Ascending aorta (tissue), 2 donors: Measurements from ENCODE around the gene INPP5A. TPM values are rescaled to one million over a fixed set of nuclear protein-coding genes. Genes with fewer than 3 reads are reported as not detected.
"Not testable (repeated sequence)": the region's sequence is repeated elsewhere in the genome, so short reads cannot be mapped to it uniquely, and the experiment has no call there.

Experiments used
- DNase-seq, 2 donors: peaks; one replicate each; pipeline ENCODE4 v3.0.0-alpha.2; 2019; ENCODE audit warnings: low spot score in 2 of 2
- H3K27ac ChIP-seq, 2 donors: fragments of 200-600 bp; sonication (generic); one replicate each; pipeline ENCODE4 v1.5.1; 2016 to 2017; ENCODE audit warnings: mild to moderate bottlenecking in 1 of 2
- H3K27me3 ChIP-seq: fragments of 200-600 bp; sonication (generic); one replicate; pipeline ENCODE4 v1.5.1; 2017
- H3K36me3 ChIP-seq, 2 donors: fragments of 200-600 bp; sonication (generic); one replicate each; pipeline ENCODE4 v1.5.1; 2016
- H3K4me1 ChIP-seq, 2 donors: fragments of 200-600 bp; sonication (generic); one replicate each; pipeline ENCODE4 v1.5.1; 2016 to 2017; ENCODE audit warnings: mild to moderate bottlenecking in 1 of 2
- H3K4me3 ChIP-seq, 2 donors: fragments of 200-600 bp; sonication (generic); one replicate each; pipeline ENCODE4 v1.5.1; 2016 to 2017; ENCODE audit warnings: mild to moderate bottlenecking in 1 of 2
- H3K9me3 ChIP-seq, 2 donors: fragments of 200-600 bp; sonication (generic); one replicate each; pipeline ENCODE4 v1.5.1; 2016
- CTCF ChIP-seq, 3 experiments: fragments of 200-600 bp in 2 of 3; fragments of 450-650 bp in 1 of 3; sonication (generic) in 2 of 3; IDR thresholded peaks; one replicate each; pipeline ENCODE4 v1.5.1; 2016 to 2019; ENCODE audit warnings: antibody characterized with exemption in 3 of 3, mild to moderate bottlenecking in 1 of 3, moderate library complexity in 1 of 3
- intact Hi-C: fragments of 100-400 bp; cut with DNase I; formaldehyde crosslinking; loops from one replicate; pipeline ENCODE4 v1.15.1; 2023
- total RNA-seq: library from RNA; depleted of rRNA; stranded (reverse); fragments of >200 nt; gene quantifications from one replicate; pipeline ENCODE4 v1.1.0, GENCODE V29; 2016

Gene INPP5A
- total RNA-seq, 1 donor from 2014 or later, result 81.2 TPM

GRCh38 chr10:132704008-132704814 is 166.6 kb downstream of the INPP5A start:
- H3K4me3 ChIP-seq, result no peak overlapping the region
- H3K9me3 ChIP-seq, result peaks cover 6 to 7% of the 10 kb centered on the region in 2 donors
- H3K36me3 ChIP-seq, result peaks cover 16 to 31% of the 10 kb centered on the region in 2 donors
- H3K27ac ChIP-seq, result no peak overlapping the region
- peak in 1 of 2 donors; percentile 56 for DNase-seq
- intact Hi-C loops, result no loop called here
- no peaks in the 10 kb centered on the region for H3K27me3 ChIP-seq
- no peaks in the 10 kb centered on the region for H3K4me1 ChIP-seq
- TF ChIP-seq CTCF (IDR thresholded peaks at IDR 0.05), result no peak

GRCh38 chr10:132704815-132705064 is 167.2 kb downstream of the INPP5A start:
- H3K4me1 ChIP-seq, H3K27ac ChIP-seq, DNase-seq, H3K4me3 ChIP-seq, H3K27me3 ChIP-seq, intact Hi-C loops, H3K9me3 ChIP-seq: not testable (repeated sequence)
- peaks cover 19 to 33% of the 10 kb centered on the region in 2 donors for H3K36me3 ChIP-seq

GRCh38 chr10:132705173-132705572 is 167.6 kb downstream of the INPP5A start:
- no peak overlapping the region for H3K27ac ChIP-seq
- H3K9me3 ChIP-seq, result peaks cover 6 to 7% of the 10 kb centered on the region in 2 donors
- H3K4me3 ChIP-seq, result no peak overlapping the region
- intact Hi-C loops, result no loop called here
- H3K4me1 ChIP-seq, result no peaks in the 10 kb centered on the region
- peak in 1 of 2 donors; percentile 44 for DNase-seq
- no peak for TF ChIP-seq CTCF (IDR thresholded peaks at IDR 0.05)
- peaks cover 19 to 38% of the 10 kb centered on the region in 2 donors for H3K36me3 ChIP-seq
- no peaks in the 10 kb centered on the region for H3K27me3 ChIP-seq

- peaks cover 6 to 7% of the 10 kb centered on the region in 2 donors for H3K9me3 ChIP-seq
- H3K27me3 ChIP-seq, result no peaks in the 10 kb centered on the region
- H3K36me3 ChIP-seq, result peaks cover 22 to 45% of the 10 kb centered on the region in 2 donors
- H3K4me1 ChIP-seq, result no peaks in the 10 kb centered on the region
- H3K4me3 ChIP-seq, result no peak overlapping the region
- DNase-seq, result no peak
- TF ChIP-seq CTCF (IDR thresholded peaks at IDR 0.05), result no peak
- intact Hi-C loops, result no loop called here
- H3K27ac ChIP-seq, result no peak overlapping the region
Observed at GRCh38 chr10:132705943-132706342, 168.4 kb downstream of the INPP5A start.

GRCh38 chr10:132706701-132707100 is 169.1 kb downstream of the INPP5A start:
- H3K4me1 ChIP-seq, result no peaks in the 10 kb centered on the region
- no peak for TF ChIP-seq CTCF (IDR thresholded peaks at IDR 0.05)
- DNase-seq, result peak in 1 of 2 donors; percentile 52
- intact Hi-C loops, result no loop called here
- H3K27me3 ChIP-seq, result no peaks in the 10 kb centered on the region
- peaks cover 28 to 53% of the 10 kb centered on the region in 2 donors for H3K36me3 ChIP-seq
- no peak overlapping the region for H3K4me3 ChIP-seq
- peaks cover 6 to 7% of the 10 kb centered on the region in 2 donors for H3K9me3 ChIP-seq
- no peak overlapping the region for H3K27ac ChIP-seq

GRCh38 chr10:132707121-132707775 is 169.7 kb downstream of the INPP5A start:
- peak in 1 of 2 donors; percentile 33 for DNase-seq

More at GRCh38 chr10:132707121-132707775, 169.7 kb downstream of the INPP5A start:
- TF ChIP-seq CTCF (IDR thresholded peaks at IDR 0.05), result no peak
- intact Hi-C loops, result no loop called here
- Histone ChIP-seq H3K4me1 (no peaks in the 10 kb centered on the region), H3K27me3 (no peaks in the 10 kb centered on the region), H3K36me3 (peaks cover 28 to 54% of the 10 kb centered on the region in 2 donors), H3K9me3 (peaks cover 6 to 7% of the 10 kb centered on the region in 2 donors), H3K27ac (no peak overlapping the region), H3K4me3 (no peak overlapping the region)
